ENCODE results near the gene SNED1. TPM values are rescaled to one million over a fixed set of nuclear protein-coding genes. Genes with fewer than 3 reads are reported as not detected.

SNED1 gene
- total RNA-seq, 1 experiment from 2014 or later, result 3.2 TPM

Other genes starting within 250 kb of the SNED1 start
- gene KIF1A, start 178.4 kb upstream of the SNED1 start, total RNA-seq (2021), result 218 to 279 TPM (median 222 TPM) in 3 replicates
- 0.16 to 0.37 TPM (median 0.24 TPM) in 3 replicates for gene AGXT, start 129.8 kb upstream of the SNED1 start, total RNA-seq (2021)
- not detected in 3 replicates for gene MAB21L4, start 102.5 kb upstream of the SNED1 start, total RNA-seq (2021)
- not detected in 3 replicates for gene CROCC2, start 92.3 kb upstream of the SNED1 start, total RNA-seq (2021)
- gene MTERF4, start 103.7 kb downstream of the SNED1 start, total RNA-seq (2021), result 22.4 to 25.4 TPM (median 23.3 TPM) in 3 replicates
- 64.7 to 80.9 TPM (median 72.8 TPM) in 3 replicates for gene PASK, start 150.9 kb downstream of the SNED1 start, total RNA-seq (2021)
- 44.0 to 49.1 TPM (median 49.0 TPM) in 3 replicates for gene PPP1R7, start 151.8 kb downstream of the SNED1 start, total RNA-seq (2021)
- gene ANO7, start 190.1 kb downstream of the SNED1 start, total RNA-seq (2021), result 8.0 to 8.8 TPM (median 8.6 TPM) in 3 replicates